GM10266 (cell line): ENCODE data around the gene KLHL29.

Source experiments
- DNase-seq: peaks from one replicate; pipeline ENCODE4 v3.0.0; 2012; ENCODE audit errors: extremely low spot score
- TF ChIP-seq, protein P1 (sequence below): IDR thresholded peaks from 2 replicates; pipeline ENCODE4 v1.5.1; 2012; ENCODE audit warnings: mild to moderate bottlenecking, low read depth; ENCODE audit not compliant: control insufficient read depth, insufficient read depth; ENCODE audit errors: missing control alignments

The KLHL29 gene

GRCh38 chr2:23603156-23603555 lies 218.2 kb downstream of the KLHL29 start:
- TF ChIP-seq, protein P1, sequence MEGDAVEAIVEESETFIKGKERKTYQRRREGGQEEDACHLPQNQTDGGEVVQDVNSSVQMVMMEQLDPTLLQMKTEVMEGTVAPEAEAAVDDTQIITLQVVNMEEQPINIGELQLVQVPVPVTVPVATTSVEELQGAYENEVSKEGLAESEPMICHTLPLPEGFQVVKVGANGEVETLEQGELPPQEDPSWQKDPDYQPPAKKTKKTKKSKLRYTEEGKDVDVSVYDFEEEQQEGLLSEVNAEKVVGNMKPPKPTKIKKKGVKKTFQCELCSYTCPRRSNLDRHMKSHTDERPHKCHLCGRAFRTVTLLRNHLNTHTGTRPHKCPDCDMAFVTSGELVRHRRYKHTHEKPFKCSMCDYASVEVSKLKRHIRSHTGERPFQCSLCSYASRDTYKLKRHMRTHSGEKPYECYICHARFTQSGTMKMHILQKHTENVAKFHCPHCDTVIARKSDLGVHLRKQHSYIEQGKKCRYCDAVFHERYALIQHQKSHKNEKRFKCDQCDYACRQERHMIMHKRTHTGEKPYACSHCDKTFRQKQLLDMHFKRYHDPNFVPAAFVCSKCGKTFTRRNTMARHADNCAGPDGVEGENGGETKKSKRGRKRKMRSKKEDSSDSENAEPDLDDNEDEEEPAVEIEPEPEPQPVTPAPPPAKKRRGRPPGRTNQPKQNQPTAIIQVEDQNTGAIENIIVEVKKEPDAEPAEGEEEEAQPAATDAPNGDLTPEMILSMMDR, result no peak
- no peak for DNase-seq

- DNase-seq, result no peak
- TF ChIP-seq, protein P1, result no peak
Observed at GRCh38 chr2:23603581-23603980, 218.6 kb downstream of the KLHL29 start.

- TF ChIP-seq, protein P1, result no peak
- no peak for DNase-seq
Observed at GRCh38 chr2:23604731-23605130, 219.8 kb downstream of the KLHL29 start.

DNA sequence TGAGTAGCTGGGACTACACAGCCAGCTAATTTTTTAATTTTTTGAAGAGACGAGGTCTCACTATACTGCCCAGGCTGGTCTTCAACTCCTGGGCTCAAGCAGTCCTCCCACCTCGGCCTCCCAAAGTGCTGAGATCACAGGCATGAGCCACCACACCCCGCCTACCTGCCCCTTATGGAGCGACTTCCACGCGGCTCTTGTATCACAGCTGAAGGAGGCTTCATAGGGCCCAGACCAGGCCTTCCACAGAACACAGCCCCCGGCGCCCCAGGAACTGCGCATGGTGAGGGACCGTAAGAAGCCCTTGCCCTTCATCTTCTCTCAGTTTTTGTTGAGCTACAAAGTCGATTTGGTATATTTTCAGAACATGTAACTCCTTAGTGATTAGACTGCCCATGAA lies 220.3 kb downstream of the KLHL29 start:
- no peak for DNase-seq
- TF ChIP-seq, protein P1, result no peak

GRCh38 chr2:23606196-23606595 lies 221.2 kb downstream of the KLHL29 start:
- no peak for DNase-seq
- TF ChIP-seq, protein P1, result no peak

GRCh38 chr2:23606968-23607367 lies 222.0 kb downstream of the KLHL29 start:
- TF ChIP-seq, protein P1, result no peak
- no peak for DNase-seq

- no peak for DNase-seq
- TF ChIP-seq, protein P1, result no peak
Observed at GRCh38 chr2:23607925-23608324, 222.9 kb downstream of the KLHL29 start.

- TF ChIP-seq, protein P1, result no peak
Observed at GRCh38 chr2:23609254-23609653, 224.3 kb downstream of the KLHL29 start.

More at GRCh38 chr2:23609254-23609653, 224.3 kb downstream of the KLHL29 start:
- no peak for DNase-seq
